GM21723 (cell line): ENCODE results near the gene TOGARAM1.
A peak's percentile ranks its signal among the peaks of the same experiment; 100 is the strongest.

ENCODE experiments used
- ATAC-seq: cut with Tn5 transposase; IDR thresholded peaks from one replicate; pipeline ENCODE4 v1.9.1; 2021; ENCODE audit warnings: mild to moderate bottlenecking, moderate library complexity; ENCODE audit not compliant: unreplicated experiment

TOGARAM1 gene

DNA sequence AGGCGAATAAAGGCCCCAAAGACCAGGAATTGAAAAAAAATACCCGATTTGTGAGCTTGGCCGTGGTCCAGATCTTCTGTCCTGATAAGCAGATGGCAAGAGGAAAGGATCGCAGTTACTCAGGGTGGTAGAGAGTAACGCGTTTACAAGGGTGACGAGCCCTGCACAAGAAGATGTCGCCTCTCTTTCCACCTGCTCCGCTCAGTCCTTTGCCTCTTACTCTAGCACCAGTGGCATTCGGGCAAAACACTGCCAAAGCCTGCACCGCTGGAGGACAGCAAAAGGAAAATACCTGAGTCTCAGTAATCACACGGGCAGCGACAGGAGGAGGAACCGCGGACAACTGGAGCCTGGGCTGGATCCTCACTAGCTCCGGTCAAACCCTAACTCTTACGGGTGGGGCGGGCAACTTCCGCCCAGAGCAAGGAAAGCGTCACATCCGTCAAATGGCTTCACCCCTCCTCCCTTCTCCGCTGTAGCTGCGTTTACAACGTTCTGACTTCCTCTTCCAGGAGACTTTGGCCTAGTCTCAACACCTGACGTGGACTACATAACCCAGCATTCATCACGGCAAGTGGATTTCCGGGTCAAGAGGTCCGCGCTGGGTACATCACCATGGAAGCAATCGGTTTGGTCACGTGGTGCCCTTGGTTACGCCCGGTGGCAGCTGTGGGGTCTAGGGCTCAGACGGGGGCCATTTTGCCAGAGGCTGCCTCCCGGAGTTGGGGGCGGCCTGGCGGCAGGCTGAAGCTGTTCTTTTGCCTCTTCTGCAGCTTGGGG lies at the start of gene TOGARAM1, which contains the start of gene KLHL28:
TOGARAM1 (plus strand) TSS at position 637 of the 780 bp plus-strand sequence. CDS start 232 bp downstream, outside the sequence.
KLHL28 (minus strand) TSS at position 394 of the 780 bp plus-strand sequence. CDS start 16,019 bp downstream, outside the sequence.
- peak; percentile 94 for ATAC-seq

GRCh38 chr14:44914849-44915248 lies 47.1 kb upstream of the TOGARAM1 start:
- no peak for ATAC-seq

GRCh38 chr14:44928793-44929192 lies 33.2 kb upstream of the TOGARAM1 start:
- no peak for ATAC-seq

DNA sequence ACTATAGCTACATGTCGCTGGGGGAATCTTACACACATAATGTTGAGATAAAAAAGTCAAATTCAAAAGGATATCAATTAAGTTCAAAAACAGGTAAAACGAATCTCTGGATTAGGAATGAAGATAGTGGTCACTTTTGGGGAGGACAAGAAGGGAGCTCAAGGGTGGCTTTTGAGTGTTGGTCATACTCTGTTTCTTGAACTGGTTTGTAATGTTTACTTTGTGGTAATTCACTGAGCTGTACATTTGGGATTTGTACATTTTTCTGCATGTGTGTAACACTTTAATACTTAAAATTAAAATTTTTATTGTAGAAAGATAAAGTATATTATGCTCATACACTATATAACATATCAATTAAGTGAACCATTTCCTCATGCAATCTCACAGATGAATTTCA lies 26.8 kb upstream of the TOGARAM1 start:
- no peak for ATAC-seq

GRCh38 chr14:44937547-44937946 lies 24.4 kb upstream of the TOGARAM1 start:
- ATAC-seq, result no peak

GRCh38 chr14:44940211-44940610 lies 21.8 kb upstream of the TOGARAM1 start:
- ATAC-seq, result no peak

GRCh38 chr14:44940944-44941343 lies 21.0 kb upstream of the TOGARAM1 start:
- no peak for ATAC-seq

GRCh38 chr14:44941591-44941990 lies 20.4 kb upstream of the TOGARAM1 start:
- ATAC-seq, result no peak

DNA sequence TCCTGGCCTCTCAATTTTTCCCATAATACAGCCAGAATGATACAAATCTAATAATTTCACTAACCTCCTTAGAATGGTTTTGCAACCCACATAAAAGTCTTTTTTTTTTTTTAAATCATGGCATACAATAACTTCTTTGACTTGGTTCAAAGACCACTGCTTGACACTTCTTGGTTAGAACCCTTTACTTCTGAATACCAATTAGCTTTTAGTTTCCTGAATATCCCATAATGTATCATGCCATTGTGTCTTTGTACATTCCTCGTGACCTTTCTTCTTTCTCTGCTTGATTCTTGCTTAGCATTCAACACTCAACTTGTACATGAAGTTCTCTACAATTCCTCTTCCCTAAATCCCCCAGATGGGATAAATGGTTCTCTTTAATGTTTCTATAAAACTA lies 19.6 kb upstream of the TOGARAM1 start:
- no peak for ATAC-seq

GRCh38 chr14:44944107-44944506 lies 17.9 kb upstream of the TOGARAM1 start:
- no peak for ATAC-seq

GRCh38 chr14:44945264-44945663 lies 16.7 kb upstream of the TOGARAM1 start:
- no peak for ATAC-seq

DNA sequence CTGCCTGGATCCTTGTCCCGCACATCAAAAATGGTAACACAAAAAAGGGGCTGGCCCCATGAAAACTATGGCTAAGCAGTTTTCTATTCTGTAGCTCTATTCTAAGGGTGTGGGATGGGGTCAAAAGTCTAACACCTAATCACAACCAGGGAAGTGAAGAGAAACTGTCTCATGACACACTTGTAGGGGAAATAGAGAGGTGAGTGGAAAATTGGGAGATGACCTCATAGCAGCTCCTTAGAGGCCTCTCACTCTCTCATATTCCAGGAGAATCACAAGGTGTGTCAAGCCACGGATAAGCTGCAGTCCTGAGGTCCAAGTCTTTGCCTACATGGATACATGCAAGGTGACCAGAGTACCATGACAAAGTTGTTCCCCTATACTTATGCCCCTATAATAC lies 10.9 kb upstream of the TOGARAM1 start:
- no peak for ATAC-seq

DNA sequence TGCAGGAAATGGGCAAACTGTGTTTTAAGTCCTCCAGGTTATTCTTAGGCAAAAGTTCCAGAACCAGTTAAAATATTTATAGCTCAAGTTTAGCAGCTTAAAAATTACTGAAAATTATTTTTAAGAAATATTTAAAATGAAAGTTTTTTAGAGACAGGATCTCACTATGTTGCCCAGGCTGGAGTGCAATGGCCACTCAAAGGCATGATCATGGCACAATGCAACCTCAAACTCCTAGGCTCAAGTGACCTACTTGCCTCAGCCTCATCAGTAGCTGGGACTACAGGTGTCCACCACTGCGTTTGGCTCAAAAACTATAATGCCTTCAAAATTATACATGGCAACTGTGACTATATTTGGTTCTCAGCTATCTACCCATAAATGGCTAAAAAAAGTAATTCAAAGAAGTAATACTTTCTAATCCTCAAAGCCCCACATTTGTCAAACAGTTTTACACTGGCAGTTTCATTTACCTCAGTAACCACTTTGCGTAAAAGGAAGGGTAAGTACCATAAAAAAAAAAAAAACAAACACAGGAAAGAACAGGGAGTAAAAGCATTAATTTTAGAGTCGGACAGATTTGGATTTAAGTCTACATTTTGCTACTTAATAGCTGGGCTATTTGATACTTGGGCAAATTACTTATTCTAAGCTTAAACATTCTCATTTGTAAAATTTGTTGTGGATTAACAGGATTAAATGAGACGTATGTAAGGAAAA lies 9.4 kb upstream of the TOGARAM1 start:
- no peak for ATAC-seq

GRCh38 chr14:44954750-44955149 lies 7.2 kb upstream of the TOGARAM1 start:
- no peak for ATAC-seq

DNA sequence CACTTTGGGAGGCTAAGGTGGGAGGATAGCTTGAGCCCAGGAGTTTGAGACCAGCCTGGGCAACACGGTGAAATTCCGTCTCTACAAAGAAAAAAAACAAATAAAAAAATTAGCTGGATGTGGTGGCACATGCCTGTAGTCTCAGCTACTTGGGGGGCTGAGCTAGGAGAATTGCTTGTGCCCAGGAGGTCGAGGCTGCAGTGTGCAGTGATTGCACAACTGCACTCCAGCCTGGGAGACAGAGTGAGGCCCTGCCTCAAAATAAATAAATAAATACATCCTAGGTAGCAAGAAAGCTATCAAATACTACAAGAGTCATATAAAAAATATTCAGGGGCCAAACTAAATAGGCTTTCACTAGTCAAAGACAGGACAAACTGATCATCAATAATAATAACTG lies 6.5 kb upstream of the TOGARAM1 start:
- no peak for ATAC-seq

DNA sequence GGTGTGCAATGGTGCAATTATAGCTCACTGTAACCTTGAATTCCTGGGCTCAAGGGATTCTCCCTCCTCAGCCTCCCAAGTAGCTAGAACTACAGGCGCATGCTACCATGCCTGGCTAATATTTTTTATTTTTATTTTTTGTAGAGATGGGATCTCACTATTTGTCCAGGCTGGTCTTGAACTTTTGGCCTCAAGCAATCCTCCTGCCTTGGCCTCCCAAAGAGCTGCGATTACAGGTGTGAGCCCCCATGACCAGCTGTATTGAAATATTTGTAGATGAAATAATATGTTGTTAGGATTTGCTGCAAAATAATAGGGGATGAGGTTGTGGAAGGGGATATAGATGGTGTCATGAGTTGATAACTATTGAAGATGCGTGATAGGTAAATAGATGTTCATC lies 5.1 kb upstream of the TOGARAM1 start:
- ATAC-seq, result no peak

GRCh38 chr14:44959538-44959937 lies 2.5 kb upstream of the TOGARAM1 start:
- ATAC-seq, result no peak

DNA sequence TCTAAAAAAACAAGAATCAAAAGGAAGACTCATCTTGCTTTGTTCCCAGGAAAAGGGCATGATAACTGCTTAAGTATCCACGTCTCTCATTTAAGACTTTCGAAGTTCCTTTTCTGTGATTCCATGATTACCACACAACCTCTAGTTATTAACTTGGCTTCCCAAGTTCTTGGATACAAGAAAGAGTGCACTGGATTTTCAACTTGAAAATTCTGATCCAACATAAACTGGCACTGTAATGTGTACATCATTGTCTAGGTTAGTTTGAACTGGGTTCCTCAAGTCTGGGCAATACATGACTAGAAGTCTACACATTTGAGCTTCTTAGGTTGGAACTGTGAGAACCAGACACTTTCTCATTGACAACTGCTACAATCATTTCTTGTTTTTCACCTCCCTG lies 1.8 kb upstream of the TOGARAM1 start:
- ATAC-seq, result no peak

GRCh38 chr14:44960646-44961045 lies 1.3 kb upstream of the TOGARAM1 start:
- ATAC-seq, result no peak

- ATAC-seq, result peak; percentile 31
Measured at GRCh38 chr14:44961151-44961553, 838 bp upstream of the TOGARAM1 start.

- ATAC-seq, result peak; percentile 32
Measured at GRCh38 chr14:44962334-44963043, 499 bp downstream of the TOGARAM1 start.
